GM18868 (cell line): ENCODE results near the gene MMP28.

Experiments
- ATAC-seq: cut with Tn5 transposase; IDR thresholded peaks from one replicate; pipeline ENCODE4 v1.9.1; 2021; ENCODE audit warnings: mild to moderate bottlenecking, moderate library complexity; ENCODE audit not compliant: unreplicated experiment

MMP28 gene

GRCh38 chr17:35744830-35745229 lies 50.6 kb downstream of the MMP28 start:
- no peak for ATAC-seq

GRCh38 chr17:35743626-35744328 lies 51.7 kb downstream of the MMP28 start:
- no peak for ATAC-seq

GRCh38 chr17:35742896-35743477 lies 52.5 kb downstream of the MMP28 start:
- ATAC-seq, result no peak

GRCh38 chr17:35742496-35742895 lies 52.9 kb downstream of the MMP28 start:
- no peak for ATAC-seq

GRCh38 chr17:35740997-35741931 lies 54.2 kb downstream of the MMP28 start:
- ATAC-seq, result no peak

GRCh38 chr17:35740216-35740615 lies 55.2 kb downstream of the MMP28 start:
- ATAC-seq, result no peak

- no peak for ATAC-seq
These were observed 56.8 kb downstream of the MMP28 start for GRCh38 chr17:35738519-35739133.

- ATAC-seq, result no peak
These were observed 59.2 kb downstream of the MMP28 start for GRCh38 chr17:35736236-35736635.

- ATAC-seq, result no peak
These were observed 60.2 kb downstream of the MMP28 start for GRCh38 chr17:35735036-35735805.

- no peak for ATAC-seq
These were observed 61.0 kb downstream of the MMP28 start for GRCh38 chr17:35734396-35734795.

- no peak for ATAC-seq
These were observed 62.1 kb downstream of the MMP28 start for GRCh38 chr17:35733366-35733765.

GRCh38 chr17:35732806-35733136 lies 62.7 kb downstream of the MMP28 start:
- no peak for ATAC-seq

GRCh38 chr17:35731917-35732805 lies 63.3 kb downstream of the MMP28 start:
- ATAC-seq, result no peak

GRCh38 chr17:35731239-35731916 lies 64.1 kb downstream of the MMP28 start, which contains the start of gene RASL10B:
Gene RASL10B, plus strand, starts transcription at chr17:35731639. Its CDS starts 3,546 bp downstream, at chr17:35735185.
- no peak for ATAC-seq

GRCh38 chr17:35730400-35731005 lies 64.9 kb downstream of the MMP28 start:
- no peak for ATAC-seq

GRCh38 chr17:35729405-35729833 lies 66.0 kb downstream of the MMP28 start:
- ATAC-seq, result no peak

- ATAC-seq, result no peak
These were observed 66.9 kb downstream of the MMP28 start for GRCh38 chr17:35728551-35728950.

- ATAC-seq, result no peak
These were observed 67.8 kb downstream of the MMP28 start for GRCh38 chr17:35727635-35728034.
